ENCODE results near the gene MAGI1.

- TF ChIP-seq POLR2A (IDR thresholded peaks at IDR 0.05; ENCODE audit: low read depth, low read length) (no peak), POLR2AphosphoS5 (IDR thresholded peaks at IDR 0.05; ENCODE audit: low read depth, low read length) (no peak)
These were observed 413.4 kb downstream of the MAGI1 start for GRCh38 chr3:65625305-65625704.

Measured in GM12892 (cell line).